ENCODE results near the gene BRINP1.

The BRINP1 gene

DNA sequence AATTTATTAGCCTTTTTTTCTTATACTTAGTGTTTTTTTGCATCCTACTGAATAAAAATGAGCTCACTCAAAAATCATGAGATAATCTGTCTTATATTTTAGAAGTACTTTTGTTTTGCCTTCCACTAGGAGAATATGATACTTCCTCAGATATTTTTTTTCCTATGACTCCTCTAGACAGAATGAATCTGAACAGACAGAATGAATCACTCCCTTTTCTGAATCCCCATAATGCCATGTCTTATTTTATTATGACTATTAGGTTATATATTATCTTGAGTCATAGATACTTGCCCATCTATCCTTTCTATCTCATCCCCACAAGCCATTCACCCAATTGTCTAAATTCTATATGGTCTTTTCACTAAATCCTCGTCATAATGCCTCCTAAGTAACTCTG is 134.6 kb downstream of the BRINP1 start:
- H3K79me1 ChIP-seq (ENCODE audit: low read length) = no peaks in the 10 kb centered on the region
- H3K4ac ChIP-seq (ENCODE audit: low read depth, low read length) = no peak overlapping the region
- H3K4me2 ChIP-seq (ENCODE audit: low read length) = no peak overlapping the region
- no peaks in the 10 kb centered on the region for H3K27me3 ChIP-seq (ENCODE audit: insufficient read depth, low read length)
- no peak overlapping the region for H4K91ac ChIP-seq (ENCODE audit: low read depth, low read length)
- H2BK5ac ChIP-seq (ENCODE audit: low read depth, low read length, poor library complexity) = no peak overlapping the region
- no peak overlapping the region for H3K4me3 ChIP-seq (ENCODE audit: low read depth, low read length)
- no peaks in the 10 kb centered on the region for H3K36me3 ChIP-seq (ENCODE audit: control insufficient read depth in 1 of 2, insufficient read depth in 2 of 2, low read length in 2 of 2)
- no peak overlapping the region for H3K9ac ChIP-seq (ENCODE audit: low read length)
- H2BK12ac ChIP-seq (ENCODE audit: low read length) = no peak overlapping the region
- DNase-seq = no peak
- H3K14ac ChIP-seq (ENCODE audit: low read length) = no peak overlapping the region
- H3K4me1 ChIP-seq (ENCODE audit: control insufficient read depth in 1 of 2, insufficient read depth in 2 of 2, low read length in 2 of 2) = no peaks in the 10 kb centered on the region
- H3K27ac ChIP-seq (ENCODE audit: low read depth, low read length) = no peak overlapping the region
- H2BK120ac ChIP-seq (ENCODE audit: insufficient read depth, low read length, poor library complexity) = no peak overlapping the region
- no CpG with 5 or more reads among the region's 1 CpG for WGBS (ENCODE audit: extremely low coverage, insufficient coverage, insufficient read length)
- no peak overlapping the region for H4K12ac ChIP-seq (ENCODE audit: low read depth, low read length)
- H3K23ac ChIP-seq (ENCODE audit: low read length) = no peak overlapping the region
- H4K8ac ChIP-seq (ENCODE audit: low read depth, low read length) = no peak overlapping the region
- H2AFZ ChIP-seq (ENCODE audit: insufficient read depth, low read length, poor library complexity) = no peak overlapping the region
- no peaks in the 10 kb centered on the region for H3K9me3 ChIP-seq (ENCODE audit: insufficient read depth, low read depth, low read length)
- H3K18ac ChIP-seq (ENCODE audit: low read length) = no peak overlapping the region
- H3K79me2 ChIP-seq (ENCODE audit: control insufficient read depth, insufficient read depth, low read length, poor library complexity) = no peaks in the 10 kb centered on the region
- no peak overlapping the region for H2AK5ac ChIP-seq (ENCODE audit: low read length)

DNA sequence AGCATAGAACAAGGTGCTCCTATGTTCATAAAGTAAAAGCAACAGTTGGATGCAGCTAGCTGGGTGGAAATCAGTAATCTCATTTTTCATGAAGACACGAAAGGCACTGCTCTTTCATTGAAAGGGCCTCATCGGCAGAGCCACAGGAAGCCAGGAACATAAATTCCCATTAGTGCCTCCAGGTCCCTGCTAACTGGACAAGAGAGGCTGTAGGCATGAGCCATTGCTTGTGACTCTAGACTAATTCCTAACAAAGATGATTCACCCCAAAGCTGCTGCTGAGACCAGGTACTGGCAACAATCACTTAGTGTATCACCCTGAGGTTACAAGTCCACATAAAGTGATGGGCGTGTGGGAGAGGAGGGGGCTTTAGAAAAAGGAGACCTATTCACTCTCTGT is 141.8 kb downstream of the BRINP1 start:
- WGBS (ENCODE audit: extremely low coverage, insufficient coverage, insufficient read length) = no CpG with 5 or more reads among the region's 3 CpGs

DNA sequence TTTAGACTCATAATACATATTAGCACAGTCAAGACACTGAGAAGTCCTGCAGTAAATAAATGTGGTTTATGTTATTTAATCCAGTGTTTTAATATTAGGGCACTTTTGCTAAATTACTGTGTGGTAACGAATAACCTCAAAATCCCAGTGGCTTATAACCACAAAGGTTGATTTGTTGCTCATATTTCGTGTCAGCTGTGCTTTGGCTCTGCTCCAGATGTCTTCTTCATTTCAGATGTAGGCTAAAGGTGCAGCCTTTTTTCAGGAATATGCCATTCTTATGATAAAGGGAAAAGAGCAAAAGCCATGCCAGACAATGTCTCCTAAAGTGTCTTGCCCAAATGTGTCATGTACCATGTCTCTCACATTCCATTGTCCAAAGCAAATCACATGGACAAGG is 144.8 kb downstream of the BRINP1 start:
- H3K4me3 ChIP-seq (ENCODE audit: low read depth, low read length) = no peak overlapping the region
- no peaks in the 10 kb centered on the region for H3K4me1 ChIP-seq (ENCODE audit: control insufficient read depth in 1 of 2, insufficient read depth in 2 of 2, low read length in 2 of 2)
- H3K18ac ChIP-seq (ENCODE audit: low read length) = no peak overlapping the region
- H2AK5ac ChIP-seq (ENCODE audit: low read length) = no peak overlapping the region
- H3K9ac ChIP-seq (ENCODE audit: low read length) = no peak overlapping the region
- H4K91ac ChIP-seq (ENCODE audit: low read depth, low read length) = no peak overlapping the region
- no peaks in the 10 kb centered on the region for H3K27me3 ChIP-seq (ENCODE audit: insufficient read depth, low read length)
- H3K23ac ChIP-seq (ENCODE audit: low read length) = no peak overlapping the region
- H2BK12ac ChIP-seq (ENCODE audit: low read length) = no peak overlapping the region
- H3K9me3 ChIP-seq (ENCODE audit: insufficient read depth, low read depth, low read length) = no peaks in the 10 kb centered on the region
- H2AFZ ChIP-seq (ENCODE audit: insufficient read depth, low read length, poor library complexity) = no peak overlapping the region
- no peak overlapping the region for H3K27ac ChIP-seq (ENCODE audit: low read depth, low read length)
- no peak for DNase-seq
- no peak overlapping the region for H4K8ac ChIP-seq (ENCODE audit: low read depth, low read length)
- H3K79me2 ChIP-seq (ENCODE audit: control insufficient read depth, insufficient read depth, low read length, poor library complexity) = no peaks in the 10 kb centered on the region
- H3K4me2 ChIP-seq (ENCODE audit: low read length) = no peak overlapping the region
- H2BK5ac ChIP-seq (ENCODE audit: low read depth, low read length, poor library complexity) = no peak overlapping the region
- WGBS (ENCODE audit: extremely low coverage, insufficient coverage, insufficient read length) = no CpG with 5 or more reads among the region's 2 CpGs
- no peaks in the 10 kb centered on the region for H3K79me1 ChIP-seq (ENCODE audit: low read length)
- H4K12ac ChIP-seq (ENCODE audit: low read depth, low read length) = no peak overlapping the region
- no peaks in the 10 kb centered on the region for H3K36me3 ChIP-seq (ENCODE audit: control insufficient read depth in 1 of 2, insufficient read depth in 2 of 2, low read length in 2 of 2)
- no peak overlapping the region for H3K14ac ChIP-seq (ENCODE audit: low read length)
- no peak overlapping the region for H3K4ac ChIP-seq (ENCODE audit: low read depth, low read length)
- H2BK120ac ChIP-seq (ENCODE audit: insufficient read depth, low read length, poor library complexity) = no peak overlapping the region

More for the DNA sequence above, 141.8 kb downstream of the BRINP1 start:
- Histone ChIP-seq H3K79me2 (ENCODE audit: control insufficient read depth, insufficient read depth, low read length, poor library complexity) (no peaks in the 10 kb centered on the region), H4K91ac (ENCODE audit: low read depth, low read length) (no peak overlapping the region), H2AFZ (ENCODE audit: insufficient read depth, low read length, poor library complexity) (no peak overlapping the region), H2BK120ac (ENCODE audit: insufficient read depth, low read length, poor library complexity) (no peak overlapping the region), H3K4me2 (ENCODE audit: low read length) (no peak overlapping the region), H3K18ac (ENCODE audit: low read length) (no peak overlapping the region), H3K4me1 (ENCODE audit: control insufficient read depth in 1 of 2, insufficient read depth in 2 of 2, low read length in 2 of 2) (no peaks in the 10 kb centered on the region), H3K36me3 (ENCODE audit: control insufficient read depth in 1 of 2, insufficient read depth in 2 of 2, low read length in 2 of 2) (no peaks in the 10 kb centered on the region), H2BK12ac (ENCODE audit: low read length) (no peak overlapping the region), H3K14ac (ENCODE audit: low read length) (no peak overlapping the region), H3K27me3 (ENCODE audit: insufficient read depth, low read length) (no peaks in the 10 kb centered on the region), H2BK5ac (ENCODE audit: low read depth, low read length, poor library complexity) (no peak overlapping the region), H4K8ac (ENCODE audit: low read depth, low read length) (no peak overlapping the region), H3K79me1 (ENCODE audit: low read length) (no peaks in the 10 kb centered on the region), H3K9me3 (ENCODE audit: insufficient read depth, low read depth, low read length) (no peaks in the 10 kb centered on the region), H3K23ac (ENCODE audit: low read length) (no peak overlapping the region), H4K12ac (ENCODE audit: low read depth, low read length) (no peak overlapping the region), H3K4ac (ENCODE audit: low read depth, low read length) (no peak overlapping the region), H3K4me3 (ENCODE audit: low read depth, low read length) (no peak overlapping the region), H2AK5ac (ENCODE audit: low read length) (no peak overlapping the region), H3K9ac (ENCODE audit: low read length) (no peak overlapping the region), H3K27ac (ENCODE audit: low read depth, low read length) (no peak overlapping the region)
- DNase-seq = no peak

DNA sequence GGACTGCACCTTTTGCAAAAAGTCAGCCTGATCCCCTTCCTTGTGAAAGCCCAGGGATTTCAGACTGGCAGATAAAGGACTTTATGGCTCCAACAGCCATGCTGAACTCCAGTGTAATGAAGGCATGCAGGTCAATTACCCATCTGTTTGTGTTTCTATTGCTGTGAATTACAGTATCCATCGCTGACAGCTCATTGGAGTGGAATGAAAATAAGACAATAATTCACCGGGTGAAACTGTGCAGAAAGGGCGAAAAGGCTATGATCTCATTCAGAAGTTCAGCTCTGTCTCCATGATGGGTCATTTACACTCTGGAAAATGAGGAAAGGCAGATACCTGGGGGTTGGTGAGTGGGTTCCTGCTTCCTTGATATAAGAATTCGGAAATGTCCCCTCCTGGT is 148.0 kb downstream of the BRINP1 start:
- Histone ChIP-seq H3K23ac (ENCODE audit: low read length) (no peak overlapping the region), H2BK12ac (ENCODE audit: low read length) (no peak overlapping the region), H4K12ac (ENCODE audit: low read depth, low read length) (no peak overlapping the region), H3K79me1 (ENCODE audit: low read length) (no peaks in the 10 kb centered on the region), H2AFZ (ENCODE audit: insufficient read depth, low read length, poor library complexity) (no peak overlapping the region), H2BK120ac (ENCODE audit: insufficient read depth, low read length, poor library complexity) (no peak overlapping the region), H3K79me2 (ENCODE audit: control insufficient read depth, insufficient read depth, low read length, poor library complexity) (no peaks in the 10 kb centered on the region), H4K8ac (ENCODE audit: low read depth, low read length) (no peak overlapping the region), H3K27me3 (ENCODE audit: insufficient read depth, low read length) (no peaks in the 10 kb centered on the region), H3K4me2 (ENCODE audit: low read length) (no peak overlapping the region), H2BK5ac (ENCODE audit: low read depth, low read length, poor library complexity) (no peak overlapping the region), H3K36me3 (ENCODE audit: control insufficient read depth in 1 of 2, insufficient read depth in 2 of 2, low read length in 2 of 2) (no peaks in the 10 kb centered on the region), H3K14ac (ENCODE audit: low read length) (no peak overlapping the region), H3K4me3 (ENCODE audit: low read depth, low read length) (no peak overlapping the region), H3K4ac (ENCODE audit: low read depth, low read length) (no peak overlapping the region), H3K9ac (ENCODE audit: low read length) (no peak overlapping the region), H3K4me1 (ENCODE audit: control insufficient read depth in 1 of 2, insufficient read depth in 2 of 2, low read length in 2 of 2) (no peaks in the 10 kb centered on the region), H4K91ac (ENCODE audit: low read depth, low read length) (no peak overlapping the region), H3K18ac (ENCODE audit: low read length) (no peak overlapping the region), H3K9me3 (ENCODE audit: insufficient read depth, low read depth, low read length) (no peaks in the 10 kb centered on the region), H3K27ac (ENCODE audit: low read depth, low read length) (no peak overlapping the region), H2AK5ac (ENCODE audit: low read length) (no peak overlapping the region)
- no CpG with 5 or more reads among the region's 4 CpGs for WGBS (ENCODE audit: extremely low coverage, insufficient coverage, insufficient read length)
- no peak for DNase-seq
